GM10266 (cell line): ENCODE data around the gene RRAGA.
A peak's percentile ranks its signal among the peaks of the same experiment; 100 is the strongest.
"Not testable (repeated sequence)": the region's sequence is repeated elsewhere in the genome, so short reads cannot be mapped to it uniquely, and the experiment has no call there.

Experiments used
- DNase-seq: peaks from one replicate; pipeline ENCODE4 v3.0.0; 2012; ENCODE audit errors: extremely low spot score
- CTCF ChIP-seq: IDR thresholded peaks from 2 replicates; pipeline ENCODE4 v1.5.1; 2012; ENCODE audit warnings: mild to moderate bottlenecking, low read depth; ENCODE audit not compliant: control insufficient read depth, insufficient read depth; ENCODE audit errors: missing control alignments

RRAGA gene

GRCh38 chr9:19048966-19049916 is at the start of gene RRAGA:
Gene RRAGA (plus strand): TSS chr9:19049427. CDS start chr9:19049660, 233 bp downstream.
- peak; percentile 95 for DNase-seq
- TF ChIP-seq CTCF: peak; percentile 74

GRCh38 chr9:19000133-19000532 is 49.1 kb upstream of the RRAGA start:
- no peak for DNase-seq
- TF ChIP-seq CTCF: no peak

- no peak for DNase-seq
- no peak for TF ChIP-seq CTCF
Measured at GRCh38 chr9:19009391-19009965, 39.7 kb upstream of the RRAGA start.

- DNase-seq: no peak
- no peak for TF ChIP-seq CTCF
Measured at GRCh38 chr9:19018201-19018600, 31.0 kb upstream of the RRAGA start.

GRCh38 chr9:19020886-19021455 is 28.3 kb upstream of the RRAGA start:
- TF ChIP-seq CTCF: no peak
- no peak for DNase-seq

- DNase-seq: not testable (repeated sequence)
Measured at GRCh38 chr9:19021649-19022048, 27.6 kb upstream of the RRAGA start.

GRCh38 chr9:19022206-19022605 is 27.0 kb upstream of the RRAGA start:
- no peak for TF ChIP-seq CTCF
- DNase-seq: no peak
